Nucleus accumbens (tissue), 56 donors: ENCODE data around the gene GARRE1.
A peak's percentile ranks its signal among the peaks of the same experiment; 100 is the strongest.
"Not testable (repeated sequence)": the region's sequence is repeated elsewhere in the genome, so short reads cannot be mapped to it uniquely, and the experiment has no call there.

Experiments used
- DNase-seq, 56 donors: peaks; one replicate each; lab custom pipeline; 2025; lab: John Stamatoyannopoulos, UW

The GARRE1 gene, protein sequence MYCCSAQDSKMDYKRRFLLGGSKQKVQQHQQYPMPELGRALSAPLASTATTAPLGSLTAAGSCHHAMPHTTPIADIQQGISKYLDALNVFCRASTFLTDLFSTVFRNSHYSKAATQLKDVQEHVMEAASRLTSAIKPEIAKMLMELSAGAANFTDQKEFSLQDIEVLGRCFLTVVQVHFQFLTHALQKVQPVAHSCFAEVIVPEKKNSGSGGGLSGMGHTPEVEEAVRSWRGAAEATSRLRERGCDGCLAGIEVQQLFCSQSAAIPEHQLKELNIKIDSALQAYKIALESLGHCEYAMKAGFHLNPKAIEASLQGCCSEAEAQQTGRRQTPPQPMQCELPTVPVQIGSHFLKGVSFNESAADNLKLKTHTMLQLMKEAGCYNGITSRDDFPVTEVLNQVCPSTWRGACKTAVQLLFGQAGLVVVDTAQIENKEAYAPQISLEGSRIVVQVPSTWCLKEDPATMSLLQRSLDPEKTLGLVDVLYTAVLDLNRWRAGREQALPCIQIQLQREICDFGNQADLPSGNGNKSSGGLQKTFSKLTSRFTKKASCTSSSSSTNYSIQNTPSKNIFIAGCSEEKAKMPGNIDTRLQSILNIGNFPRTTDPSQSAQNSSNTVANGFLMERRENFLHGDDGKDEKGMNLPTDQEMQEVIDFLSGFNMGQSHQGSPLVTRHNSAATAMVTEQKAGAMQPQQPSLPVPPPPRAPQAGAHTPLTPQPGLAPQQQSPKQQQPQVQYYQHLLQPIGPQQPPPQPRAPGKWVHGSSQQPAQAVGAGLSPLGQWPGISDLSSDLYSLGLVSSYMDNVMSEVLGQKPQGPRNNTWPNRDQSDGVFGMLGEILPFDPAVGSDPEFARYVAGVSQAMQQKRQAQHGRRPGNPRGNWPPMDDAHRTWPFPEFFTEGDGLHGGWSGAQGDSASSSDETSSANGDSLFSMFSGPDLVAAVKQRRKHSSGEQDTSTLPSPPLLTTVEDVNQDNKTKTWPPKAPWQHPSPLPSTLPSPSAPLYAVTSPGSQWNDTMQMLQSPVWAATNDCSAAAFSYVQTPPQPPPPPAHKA (N-terminal part only)

DNA sequence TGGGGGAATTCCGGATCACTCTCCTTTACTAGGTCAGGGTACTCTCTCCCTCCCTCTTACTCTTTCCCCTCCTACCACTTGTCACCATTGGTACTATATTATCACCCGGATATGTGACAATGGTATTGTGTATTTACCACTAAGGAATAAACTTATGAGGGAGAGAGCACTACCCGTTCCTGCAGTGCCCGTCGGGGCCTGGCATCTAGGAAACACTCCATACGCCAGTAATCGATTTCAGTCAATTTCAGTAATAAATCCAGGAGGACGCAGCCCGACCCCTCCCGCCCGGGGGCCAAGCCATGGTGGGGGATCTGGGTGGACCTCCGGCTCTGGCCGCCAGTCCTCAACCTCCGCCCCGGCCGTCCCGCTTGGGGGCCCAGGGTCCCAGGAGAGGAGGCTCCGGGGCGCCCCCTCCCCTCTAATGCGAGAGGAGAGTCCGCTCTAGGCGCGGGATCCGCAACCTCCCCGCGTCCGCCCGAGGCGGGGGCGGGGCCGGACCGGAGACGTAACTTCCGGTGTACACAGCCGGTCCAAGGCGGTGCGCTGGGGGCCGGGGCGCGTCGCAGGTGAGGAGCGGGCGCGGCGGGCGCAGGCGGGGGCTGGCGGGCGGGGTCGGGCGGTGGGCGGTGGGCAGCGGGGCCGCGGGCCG, at the start of gene GARRE1:
GARRE1 (plus strand) TSS at position 509 of the 652 bp plus-strand sequence. CDS start 45,920 bp downstream, outside the sequence.
- peak in 54 of 56 donors; percentile 6 to 92 (median 69) for DNase-seq

DNA sequence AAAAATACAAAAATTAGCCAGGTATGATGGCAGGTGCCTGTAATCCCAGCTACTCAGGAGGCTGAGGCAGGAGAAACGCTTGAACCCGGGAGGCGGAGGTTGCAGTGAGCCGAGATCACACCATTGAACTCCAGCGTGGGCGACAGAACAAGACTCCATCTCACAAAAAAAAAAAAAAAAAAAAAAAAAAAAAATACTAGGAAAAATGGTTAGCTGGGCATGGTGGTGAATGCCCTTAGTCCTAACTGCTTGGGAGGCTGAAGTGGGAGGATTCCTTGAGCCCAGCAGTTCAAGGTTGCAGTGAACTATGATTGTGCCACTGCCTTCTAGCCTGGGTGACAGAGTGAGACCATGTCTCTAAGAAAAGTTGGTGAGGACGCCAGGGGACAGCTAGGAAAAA, 49.0 kb upstream of the GARRE1 start:
- not testable (repeated sequence) for DNase-seq

GRCh38 chr19:34208291-34208884, 46.0 kb upstream of the GARRE1 start:
- DNase-seq = no peak

DNA sequence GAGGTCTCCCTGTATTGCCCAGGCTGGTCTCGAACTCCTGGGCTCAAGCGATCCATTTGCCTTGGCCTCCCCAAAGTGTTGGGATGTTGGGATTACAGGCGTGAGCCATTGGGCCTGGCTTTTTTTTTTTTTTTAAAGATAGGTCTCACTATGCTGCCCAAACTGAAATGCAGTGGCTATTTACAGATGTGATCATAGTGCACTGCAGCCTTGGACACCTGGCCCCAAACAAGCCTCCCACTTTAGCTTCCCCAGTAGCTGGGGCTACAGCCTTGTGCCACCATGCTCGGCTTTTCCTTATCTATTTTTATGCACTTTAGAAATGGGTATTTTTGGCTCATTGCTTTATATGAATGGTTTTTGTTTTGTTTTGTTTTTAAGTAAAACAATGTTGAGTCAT, 44.6 kb upstream of the GARRE1 start:
- no peak for DNase-seq

DNA sequence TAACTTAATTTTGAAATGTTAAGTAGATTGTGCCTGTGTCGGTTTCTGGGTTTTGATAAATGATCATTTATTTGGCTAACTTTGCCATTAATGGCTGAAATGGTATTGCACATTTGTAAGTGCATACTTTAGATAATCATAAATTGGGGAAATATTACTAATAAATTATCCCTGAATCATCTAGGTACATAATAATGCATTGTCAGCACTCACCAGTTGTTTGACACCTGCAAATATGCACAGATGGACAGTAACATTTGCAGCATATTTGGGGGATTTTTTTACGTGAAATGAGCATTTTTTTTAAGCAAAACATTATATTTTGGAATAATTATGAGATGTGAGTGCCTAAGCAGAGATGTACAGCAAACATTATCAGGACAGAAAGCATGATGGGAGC, 41.1 kb upstream of the GARRE1 start:
- DNase-seq = no peak

- no peak for DNase-seq
These were observed 40.3 kb upstream of the GARRE1 start for GRCh38 chr19:34214040-34214439.

DNA sequence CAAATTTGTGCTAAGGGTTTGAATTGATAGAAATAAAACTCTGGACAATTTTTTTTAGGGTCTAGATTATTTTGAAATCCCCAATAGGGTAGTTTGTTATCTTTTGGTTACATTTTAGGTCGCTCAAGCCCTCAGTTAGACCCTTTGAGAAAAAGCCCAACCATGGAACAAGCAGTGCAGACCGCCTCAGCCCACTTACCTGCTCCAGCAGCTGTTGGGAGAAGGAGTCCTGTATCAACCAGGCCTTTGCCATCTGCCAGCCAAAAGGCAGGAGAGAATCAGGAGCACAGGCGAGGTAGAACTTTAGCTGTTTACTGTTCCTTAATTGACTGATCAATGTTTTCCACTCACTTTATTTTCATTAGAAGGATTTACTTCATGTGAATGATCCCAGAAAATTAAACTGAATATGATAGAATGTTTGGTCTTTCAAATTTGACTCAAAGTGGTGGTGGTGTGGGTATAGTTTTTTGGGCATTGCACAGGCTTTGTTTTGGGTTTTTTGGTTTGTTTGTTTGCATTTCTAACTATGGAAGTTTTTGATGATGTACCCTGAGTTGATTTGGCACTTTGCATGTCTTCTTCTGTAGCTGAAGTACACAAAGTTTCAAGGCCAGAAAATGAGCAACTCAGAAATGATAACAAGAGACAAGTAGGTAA, 39.2 kb upstream of the GARRE1 start:
- DNase-seq = no peak

DNA sequence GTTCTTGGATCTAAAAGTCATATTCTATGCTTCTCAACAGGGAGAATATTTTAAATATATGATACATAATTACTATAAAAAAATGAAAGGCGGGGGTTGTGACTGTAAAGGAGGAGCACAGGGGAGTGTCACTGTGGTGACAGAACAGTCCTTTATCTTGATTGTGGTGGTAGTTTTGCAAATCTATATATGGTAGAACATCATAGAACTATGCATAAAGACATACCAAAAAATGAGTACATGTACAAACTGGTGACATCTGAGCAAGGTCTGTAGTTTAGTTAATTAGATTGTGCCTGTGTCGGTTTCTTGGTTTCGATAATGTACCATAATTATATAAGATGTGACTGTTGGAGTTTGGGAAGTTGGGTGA, 38.7 kb upstream of the GARRE1 start:
- DNase-seq = no peak

- DNase-seq = not testable (repeated sequence)
These were observed 37.6 kb upstream of the GARRE1 start for GRCh38 chr19:34216745-34217219.

DNA sequence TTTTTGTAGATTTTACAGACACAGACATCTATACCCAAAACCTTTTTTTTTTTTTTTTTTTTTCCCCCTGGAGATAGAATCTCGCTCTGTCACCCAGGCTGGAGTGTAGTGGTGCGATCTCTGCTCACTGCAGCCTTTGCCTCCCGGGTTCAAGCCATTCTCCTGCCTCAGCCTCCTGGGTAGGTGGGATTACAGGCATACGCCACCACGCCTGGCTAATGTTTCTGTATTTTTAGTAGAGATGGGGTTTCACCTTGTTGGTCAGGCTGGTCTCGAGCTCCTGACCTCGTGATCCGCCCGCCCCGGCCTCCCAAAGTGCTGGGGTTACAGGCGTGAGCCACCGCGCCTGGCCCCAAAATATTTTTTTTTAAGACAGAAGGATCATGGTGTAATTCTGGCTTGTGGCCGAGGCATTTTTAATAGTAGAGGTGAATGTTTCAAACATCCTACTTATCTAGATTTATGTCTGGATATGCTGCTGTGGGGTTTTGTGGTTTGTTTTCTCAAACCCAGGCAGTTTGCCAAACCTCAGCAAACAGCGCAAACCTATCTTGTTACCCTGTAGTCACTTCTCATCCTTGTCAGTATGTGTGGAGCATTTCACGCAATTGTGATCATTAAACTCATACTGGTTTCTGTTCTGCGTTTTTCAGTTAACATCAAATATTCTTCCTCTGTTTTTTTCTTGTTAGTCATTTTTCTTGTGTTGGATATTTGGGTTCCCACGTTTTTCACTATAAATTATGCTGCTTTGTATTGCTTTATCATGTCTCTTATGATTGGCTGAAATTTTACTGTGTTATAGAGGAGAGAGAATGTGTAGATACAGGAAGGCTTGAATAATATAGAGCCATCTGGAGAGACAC, 36.2 kb upstream of the GARRE1 start:
- no peak for DNase-seq

GRCh38 chr19:34218818-34219164, 35.6 kb upstream of the GARRE1 start:
- DNase-seq = no peak

DNA sequence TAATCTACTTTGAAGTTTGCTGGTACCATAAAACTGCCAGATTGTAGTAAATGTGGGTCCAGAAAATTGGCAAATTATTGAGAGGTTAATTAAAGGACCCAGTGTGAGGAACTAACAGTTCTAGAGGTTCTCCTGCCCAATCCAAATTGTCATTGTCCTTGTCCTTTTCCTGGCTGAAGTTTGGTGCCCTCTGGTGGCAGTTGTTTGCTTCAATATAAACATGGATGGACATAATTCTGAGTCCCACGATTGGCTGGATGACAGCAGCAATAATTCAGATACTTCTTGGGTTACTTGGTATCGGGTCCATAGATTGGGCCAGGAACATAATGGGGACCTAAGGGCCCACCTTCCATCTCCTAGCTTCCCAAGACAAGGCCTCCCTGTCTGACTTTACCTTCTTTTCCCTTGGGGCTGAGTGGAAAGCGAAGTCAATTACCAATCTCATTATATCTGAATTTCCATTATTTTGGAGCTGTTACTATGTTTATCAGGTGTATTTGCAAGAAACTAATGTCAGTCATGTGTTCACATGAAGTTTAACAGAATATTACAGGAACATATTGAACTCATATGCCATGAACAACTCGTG, 33.8 kb upstream of the GARRE1 start:
- peak in 30 of 56 donors; percentile 8 to 76 (median 24) for DNase-seq

- DNase-seq = no peak
These were observed 32.0 kb upstream of the GARRE1 start for GRCh38 chr19:34222386-34222785.

GRCh38 chr19:34224996-34225658, 29.2 kb upstream of the GARRE1 start:
- DNase-seq = no peak

DNA sequence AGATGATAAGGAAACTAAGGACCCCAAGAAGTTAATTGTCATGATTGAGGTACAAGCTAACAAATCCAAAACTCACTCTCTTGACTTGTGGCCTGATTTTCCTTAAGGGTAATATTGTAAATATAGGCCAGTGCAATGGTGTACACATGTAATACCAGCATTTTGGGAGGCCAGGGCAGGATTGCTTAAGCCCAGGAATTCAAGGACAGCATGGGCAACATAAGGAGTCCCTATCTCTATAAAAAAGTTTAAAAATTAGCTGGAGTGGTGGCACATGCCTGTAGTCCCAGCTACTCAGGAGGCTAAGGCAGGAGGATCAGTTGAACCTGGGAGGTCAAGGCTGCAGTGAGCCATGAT, 28.7 kb upstream of the GARRE1 start:
- no peak for DNase-seq

GRCh38 chr19:34226036-34226435, 28.3 kb upstream of the GARRE1 start:
- DNase-seq = no peak

DNA sequence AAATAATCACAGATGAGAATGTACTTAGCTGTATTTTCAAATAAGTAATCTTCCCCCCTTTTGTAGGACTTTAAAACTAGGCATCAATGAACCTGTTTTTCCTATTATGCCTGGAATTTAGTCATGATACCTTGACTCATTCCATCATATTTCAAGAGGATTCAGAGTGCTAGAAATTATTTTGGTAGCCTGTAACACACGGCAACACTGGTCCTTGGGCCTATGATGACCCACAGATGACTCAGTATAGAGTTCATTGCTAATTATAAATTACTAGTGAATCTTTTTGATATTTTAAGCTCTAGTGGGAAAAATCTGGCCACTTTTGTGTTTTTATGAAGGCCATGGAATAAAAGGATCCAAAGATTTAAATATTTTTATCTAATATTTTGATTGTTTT, 26.0 kb upstream of the GARRE1 start:
- DNase-seq = no peak

DNA sequence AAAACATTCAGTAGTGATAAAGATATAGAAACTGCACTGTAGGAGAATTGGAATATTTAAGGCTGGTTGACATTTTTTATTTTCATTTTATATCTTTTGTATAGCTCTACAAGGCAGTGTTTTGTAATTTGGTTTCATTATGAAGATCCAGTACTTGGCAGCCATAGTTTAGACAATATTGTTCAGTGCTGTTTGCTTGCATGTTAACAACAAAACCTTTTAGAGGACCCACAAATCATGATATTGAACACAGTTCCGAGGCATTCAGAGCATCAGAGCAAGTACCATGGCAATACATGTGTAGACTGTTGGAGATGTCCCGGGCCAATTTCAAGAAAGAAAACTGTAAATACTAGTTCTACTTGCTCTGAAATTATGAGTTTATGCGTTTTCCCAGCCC, 25.6 kb upstream of the GARRE1 start:
- DNase-seq = no peak
